HG03045 (cell line): ENCODE data around the gene BRICD5.
"Not testable (repeated sequence)": the region's sequence is repeated elsewhere in the genome, so short reads cannot be mapped to it uniquely, and the experiment has no call there.

ENCODE experiments used
- ATAC-seq: cut with Tn5 transposase; IDR thresholded peaks from one replicate; pipeline ENCODE4 v1.9.1; 2021; ENCODE audit warnings: mild to moderate bottlenecking, moderate library complexity; ENCODE audit not compliant: unreplicated experiment

Gene BRICD5

DNA sequence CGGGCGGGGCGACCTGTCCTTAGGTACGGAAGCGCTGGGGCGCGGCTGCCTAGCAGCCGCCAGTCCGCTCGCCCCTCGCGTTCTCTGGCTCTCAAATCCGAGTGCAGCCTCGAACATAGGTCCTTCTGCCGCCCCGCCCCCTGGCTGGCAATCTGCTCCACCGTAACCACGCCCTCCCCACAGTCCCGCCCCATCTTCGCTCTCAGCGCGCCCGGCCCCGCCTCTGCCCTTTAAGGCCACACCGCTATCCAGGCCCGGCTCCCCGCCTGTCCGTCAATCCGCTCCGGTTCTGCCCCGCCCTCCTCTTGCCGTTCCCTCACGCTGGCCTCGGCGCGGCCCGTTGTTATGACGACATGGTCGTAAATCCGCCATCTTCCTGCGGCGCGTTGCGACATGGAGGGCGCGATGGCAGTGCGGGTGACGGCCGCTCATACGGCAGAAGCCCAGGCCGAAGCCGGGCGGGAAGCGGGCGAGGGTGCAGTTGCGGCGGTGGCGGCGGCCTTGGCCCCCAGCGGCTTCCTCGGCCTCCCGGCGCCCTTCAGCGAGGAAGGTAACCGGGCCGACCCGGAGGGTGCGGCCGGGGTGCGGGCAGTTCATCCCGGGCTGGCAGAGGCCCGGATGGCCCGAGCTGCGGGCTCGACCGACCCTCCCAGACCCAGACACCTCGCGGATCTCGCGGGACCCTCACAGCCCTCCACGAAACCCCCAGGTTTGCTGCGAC is 12.7 kb upstream of the BRICD5 start, which contains the start of gene E4F1:
Gene E4F1, plus strand, starts transcription at position 371 of the 721 bp plus-strand sequence. Its CDS starts 23 bp downstream, at position 394.
- peak; percentile 92 for ATAC-seq

DNA sequence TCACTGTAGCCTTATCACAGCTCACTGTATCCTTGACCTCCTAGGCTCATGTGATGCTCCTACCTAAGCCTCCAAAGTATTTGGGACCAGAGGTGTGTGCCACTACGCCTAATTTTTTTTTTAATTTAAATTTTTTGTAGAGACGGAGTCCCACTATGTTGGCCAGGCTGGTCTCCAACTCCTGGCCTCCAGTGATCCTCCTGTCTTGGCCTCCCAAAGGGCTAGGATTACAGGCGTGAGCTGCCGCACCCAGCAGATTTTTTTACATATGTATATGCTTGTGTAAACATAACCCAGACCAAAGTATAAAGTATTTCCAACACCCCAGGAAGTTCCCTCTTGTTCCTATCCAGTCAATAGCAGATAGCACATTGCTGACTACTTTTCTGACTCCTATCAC is 5.7 kb upstream of the BRICD5 start:
- no peak for ATAC-seq

DNA sequence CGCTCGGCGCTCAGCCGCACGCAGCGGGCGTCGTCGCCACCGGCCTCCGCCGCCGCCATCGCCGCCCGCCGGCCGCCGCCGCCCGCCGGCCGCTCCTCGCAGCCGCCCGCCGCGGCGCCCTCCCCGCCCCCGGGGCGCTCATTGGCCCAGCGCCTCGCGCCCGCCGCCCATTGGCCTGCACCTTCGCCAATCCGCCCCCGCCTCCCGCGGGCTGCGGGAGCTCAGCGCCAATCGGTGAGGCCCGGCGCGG is 4.0 kb upstream of the BRICD5 start, which contains the start of gene PGP:
Gene PGP, minus strand, starts transcription at position 122 of the 250 bp plus-strand sequence. Its CDS starts 63 bp downstream, at position 59.
- ATAC-seq = peak; percentile 80

GRCh38 chr16:2213817-2214718 is 3.4 kb upstream of the BRICD5 start:
- peak; percentile 9 for ATAC-seq

- no peak for ATAC-seq
Observed at GRCh38 chr16:2212362-2213324, 2.0 kb upstream of the BRICD5 start.

DNA sequence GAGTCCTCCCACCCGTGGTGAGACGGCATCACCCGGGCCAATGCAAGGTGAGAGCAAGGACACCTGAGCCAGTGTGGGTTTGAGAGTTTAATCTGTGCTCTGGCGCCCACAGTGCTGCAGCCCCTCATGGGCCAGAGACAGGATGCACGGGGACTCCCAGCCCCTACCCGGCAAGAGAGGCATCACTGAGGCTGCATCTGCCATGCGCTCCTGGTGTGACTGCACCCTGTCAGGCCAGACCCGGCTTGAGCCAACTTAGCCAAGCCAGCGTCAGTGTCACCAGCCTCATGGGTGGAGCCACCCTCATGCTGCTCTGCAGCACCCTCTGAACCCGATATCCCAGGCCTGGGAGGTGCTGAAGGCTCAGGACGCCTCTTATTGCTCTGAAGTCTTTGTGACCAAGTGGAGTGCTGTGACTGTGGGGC is 1.3 kb upstream of the BRICD5 start:
- ATAC-seq = no peak

DNA sequence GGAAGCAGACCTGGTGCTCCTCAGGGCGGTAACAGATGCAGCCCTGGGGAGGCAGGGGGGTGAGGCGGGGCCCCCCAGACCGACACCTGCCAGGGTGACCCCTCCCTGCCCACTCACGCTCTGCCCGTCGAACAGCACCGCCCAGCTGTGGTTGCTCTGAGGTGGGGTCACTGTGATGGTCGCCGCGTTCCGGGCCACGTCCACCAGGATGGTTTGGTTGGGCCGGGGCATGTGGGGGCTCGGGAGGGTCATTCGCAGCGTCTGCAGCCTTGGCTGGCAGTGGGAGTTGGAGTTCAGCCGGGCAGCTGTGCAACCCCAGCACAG is 692 bp downstream of the BRICD5 start:
- no peak for ATAC-seq

- no peak for ATAC-seq
Observed at GRCh38 chr16:2209258-2210008, 1.2 kb downstream of the BRICD5 start.

DNA sequence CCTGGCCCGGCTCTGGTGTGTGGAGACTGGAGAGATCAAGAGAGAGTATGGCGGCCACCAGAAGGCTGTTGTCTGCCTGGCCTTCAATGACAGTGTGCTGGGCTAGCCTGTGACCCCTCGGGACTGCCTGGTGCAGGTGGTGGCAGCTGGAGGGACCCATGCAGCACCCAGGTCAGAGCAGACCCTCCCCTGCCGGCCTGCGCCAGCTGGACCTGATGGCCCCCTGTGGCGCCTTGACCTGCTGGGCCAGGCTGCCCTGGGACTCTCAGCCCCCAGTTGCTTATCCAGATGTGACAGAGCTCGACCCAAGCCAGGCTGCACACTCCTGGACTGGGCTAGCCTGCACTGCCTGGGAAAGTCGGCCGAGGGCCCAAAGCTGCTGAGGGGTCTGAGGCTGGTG is 1.9 kb downstream of the BRICD5 start:
- ATAC-seq = no peak

DNA sequence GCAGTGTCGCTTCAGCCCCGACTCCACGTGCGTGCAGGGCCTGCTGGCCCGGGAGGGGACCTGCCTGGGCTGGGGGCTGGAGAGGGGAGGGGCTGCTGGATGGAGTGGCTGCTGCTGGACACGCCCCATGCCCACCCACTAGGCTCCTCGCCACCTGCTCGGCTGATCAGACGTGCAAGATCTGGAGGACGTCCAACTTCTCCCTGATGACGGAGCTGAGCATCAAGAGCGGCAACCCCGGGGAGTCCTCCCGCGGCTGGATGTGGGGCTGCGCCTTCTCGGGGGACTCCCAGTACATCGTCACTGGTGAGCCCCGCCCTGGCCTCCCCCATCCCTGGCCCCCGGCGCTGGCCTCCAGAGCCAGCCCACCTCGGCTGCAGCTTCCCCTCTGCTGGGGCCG is 2.4 kb downstream of the BRICD5 start:
- no peak for ATAC-seq

DNA sequence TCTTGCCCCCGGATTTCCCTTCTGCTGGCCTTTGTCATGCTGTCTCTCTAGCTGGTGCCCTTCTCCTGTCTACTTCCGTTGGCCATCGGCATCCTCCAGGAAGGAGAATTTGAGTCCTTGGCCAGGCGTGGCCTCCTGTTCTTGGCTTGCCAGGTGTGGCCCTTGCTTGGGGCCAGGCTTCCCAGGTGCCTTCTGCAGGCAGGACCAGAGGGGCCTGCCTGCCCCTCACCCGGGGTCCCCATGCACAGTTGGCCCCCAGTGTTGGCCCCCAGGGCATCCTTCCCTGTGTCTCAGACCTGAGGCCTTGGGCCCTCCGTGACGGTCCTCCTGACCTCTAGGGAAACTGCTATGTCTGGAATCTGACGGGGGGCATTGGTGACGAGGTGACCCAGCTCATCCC is 2.8 kb downstream of the BRICD5 start:
- ATAC-seq = no peak

- ATAC-seq = no peak
Observed at GRCh38 chr16:2206780-2207433, 3.8 kb downstream of the BRICD5 start.

DNA sequence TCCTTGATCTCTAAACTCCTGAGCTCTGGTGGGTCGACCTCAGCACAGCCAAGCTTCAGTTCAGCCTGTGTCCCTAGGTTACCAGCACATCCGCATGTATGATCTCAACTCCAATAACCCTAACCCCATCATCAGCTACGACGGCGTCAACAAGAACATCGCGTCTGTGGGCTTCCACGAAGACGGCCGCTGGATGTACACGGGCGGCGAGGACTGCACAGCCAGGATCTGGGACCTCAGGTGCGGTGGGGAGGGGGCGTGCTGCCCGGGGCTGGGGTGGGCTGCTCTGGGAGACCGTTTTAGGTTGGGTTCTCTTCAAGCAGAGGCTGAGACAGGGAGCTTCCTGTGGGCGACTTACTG is 4.3 kb downstream of the BRICD5 start:
- ATAC-seq = no peak

DNA sequence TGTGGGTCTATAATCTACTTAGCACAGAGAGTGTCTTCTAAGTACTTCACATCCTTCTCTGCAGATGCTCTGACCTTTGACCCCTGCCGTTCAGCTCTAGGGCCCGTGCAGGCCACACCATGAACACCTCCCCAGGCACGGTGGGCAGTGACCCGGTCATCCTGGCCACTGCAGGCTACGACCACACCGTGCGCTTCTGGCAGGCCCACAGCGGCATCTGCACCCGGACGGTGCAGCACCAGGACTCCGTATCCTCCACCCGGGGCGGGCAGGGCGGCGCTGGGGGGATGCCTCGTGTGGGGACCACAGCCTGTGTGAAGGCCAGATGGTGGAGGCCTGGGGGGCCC is 4.7 kb downstream of the BRICD5 start:
- ATAC-seq = peak; percentile 3

DNA sequence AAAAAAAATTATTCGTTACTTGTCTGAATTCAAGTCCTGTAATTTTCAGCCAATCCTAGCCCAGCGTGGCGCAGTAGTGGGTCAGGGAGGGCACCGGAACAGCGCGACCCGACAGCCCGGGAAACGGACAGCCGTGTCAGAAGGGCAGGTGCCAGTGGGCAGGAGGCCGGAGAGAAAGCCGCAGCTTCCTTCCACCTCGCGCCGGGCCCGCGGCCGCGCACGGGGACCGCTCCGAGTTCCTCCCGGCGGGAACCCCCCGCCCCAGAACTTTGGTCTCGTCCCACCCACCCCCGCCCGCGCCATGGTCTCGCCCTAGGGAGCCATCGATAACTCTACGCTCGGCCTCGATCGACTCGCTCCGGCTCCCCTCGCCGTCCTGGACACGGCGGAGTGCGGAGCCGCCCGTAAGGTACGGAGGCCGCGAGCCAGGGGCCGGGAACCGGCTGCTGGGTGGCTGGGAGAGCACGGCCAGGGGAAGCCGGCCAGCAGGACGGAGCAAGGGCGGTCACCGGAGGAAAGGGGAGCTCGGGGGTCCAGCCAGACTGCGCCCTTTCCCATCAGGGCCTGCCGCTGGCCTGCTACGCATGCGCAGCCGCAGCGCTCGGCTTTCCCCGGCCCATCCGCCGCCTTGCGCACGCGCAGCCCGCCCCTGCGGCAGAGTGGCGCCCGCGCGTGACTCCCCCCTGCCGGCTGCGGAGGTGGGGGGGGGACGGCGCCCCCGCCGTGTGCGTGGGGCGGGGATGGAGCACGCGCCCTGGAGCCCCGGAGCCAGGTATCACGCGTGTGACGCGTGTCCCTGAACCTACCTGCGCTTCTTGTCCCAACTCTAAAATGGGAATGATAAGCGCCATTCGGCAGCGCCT is 5.3 kb downstream of the BRICD5 start, which contains the start of gene MLST8:
Gene MLST8, plus strand, starts transcription at position 351 of the 863 bp plus-strand sequence. CDS start 632 bp downstream, outside the sequence.
- peak; percentile 62 for ATAC-seq

DNA sequence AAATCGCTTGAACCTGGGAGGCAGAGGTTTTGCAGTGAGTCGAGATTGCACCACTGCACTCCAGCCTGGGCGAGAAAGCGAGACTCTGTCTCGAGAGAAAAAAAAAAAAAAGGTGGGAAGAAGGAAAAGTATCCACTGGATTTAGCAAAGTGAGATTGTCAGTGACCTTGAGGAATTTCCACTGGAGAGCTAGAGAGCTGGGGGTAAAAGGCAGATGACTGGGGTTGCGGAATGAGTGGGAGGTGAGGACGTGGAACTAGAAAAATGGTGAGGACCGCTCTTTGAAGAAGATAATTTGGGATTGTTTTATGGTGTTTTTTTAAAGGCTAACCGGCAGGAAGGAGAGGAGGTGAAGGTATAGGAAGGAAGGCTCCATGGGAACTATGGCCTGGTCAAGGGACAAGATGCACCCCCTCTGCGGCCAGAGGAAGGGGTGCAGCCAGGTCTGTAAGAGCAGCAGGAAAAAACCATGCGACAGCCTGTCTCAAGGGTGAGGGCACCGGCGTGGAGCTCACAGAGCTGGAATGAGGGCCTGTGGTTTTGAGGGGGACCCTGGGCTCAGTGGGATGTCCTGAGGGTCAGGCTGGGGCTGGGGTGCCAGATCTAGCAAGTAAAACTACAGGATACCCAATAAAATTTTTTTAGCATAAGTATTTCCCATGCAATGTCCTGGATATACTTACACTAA is 6.1 kb downstream of the BRICD5 start:
- no peak for ATAC-seq

DNA sequence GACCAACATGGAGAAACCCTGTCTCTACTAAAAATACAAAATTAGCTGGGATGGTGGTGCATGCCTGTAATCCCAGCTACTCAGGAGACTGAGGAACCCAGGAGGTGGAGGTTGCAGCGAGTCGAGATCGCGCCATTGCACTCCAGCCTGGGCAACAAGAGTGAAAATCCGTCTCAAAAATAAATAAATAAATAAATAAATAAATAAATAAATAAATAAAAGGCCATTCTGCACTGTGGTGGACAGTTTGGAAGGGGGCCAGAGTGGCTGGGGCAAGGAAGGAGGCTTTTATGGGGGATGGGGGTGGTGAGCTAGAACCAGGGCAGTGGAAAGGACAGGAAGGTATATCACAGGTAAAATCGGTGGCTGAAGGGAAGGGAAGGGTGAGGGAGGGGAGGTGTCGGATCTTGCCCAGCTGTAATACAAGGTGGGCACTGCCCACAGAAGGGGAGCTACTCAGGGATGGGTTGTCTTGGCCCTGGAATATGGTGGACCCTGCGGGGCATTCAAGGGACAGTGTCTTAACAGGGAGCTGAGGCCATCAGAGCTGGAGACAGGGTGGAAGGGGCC is 7.5 kb downstream of the BRICD5 start:
- not testable (repeated sequence) for ATAC-seq

DNA sequence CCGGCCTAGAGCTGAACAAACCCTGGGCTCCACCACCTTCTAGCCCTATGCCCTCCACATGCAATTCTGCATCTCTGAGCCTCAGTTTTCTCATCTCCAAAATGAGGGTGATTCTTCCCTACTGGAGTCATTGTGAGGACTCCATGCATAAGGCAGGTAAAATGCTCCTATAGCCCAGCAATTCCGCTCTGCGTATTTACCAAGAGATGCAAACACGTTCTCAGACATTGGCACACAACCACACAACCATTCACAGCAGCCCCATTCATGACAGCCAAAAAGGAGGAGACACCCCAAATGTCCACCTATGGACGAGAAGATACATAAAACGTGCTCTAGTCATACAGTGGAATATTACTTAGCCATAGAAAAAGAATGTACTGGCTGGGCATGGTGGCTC is 10.3 kb downstream of the BRICD5 start:
- no peak for ATAC-seq
